ENCODE measurements around the gene IQCC. TPM values are rescaled to one million over a fixed set of nuclear protein-coding genes. Genes with fewer than 3 reads are reported as not detected.

Gene IQCC
- total RNA-seq, 2 experiments from 2014 or later, result 4.2 to 4.4 TPM

- Mint-ChIP-seq H3K27me3 (no peaks in the 10 kb centered on the region), H3K27ac (peak overlapping the region; percentile 59), H3K4me1 (ENCODE audit: low read depth) (peaks cover 18% of the 10 kb centered on the region), H3K36me3 (ENCODE audit: low read depth) (peaks cover under 1% of the 10 kb centered on the region), H3K4me3 (peak overlapping the region; percentile 80), H3K9me3 (no peaks in the 10 kb centered on the region)
- CTCF ChIA-PET, result interaction anchor here (0.9 to 4.3 kb wide), 14 partner anchors 10 to 160 kb away, joined by 3 to 56 read pairs (median 6); partner anchors contain the start of genes FAM167B, HDAC1, IQCC and LCK
- POLR2A ChIA-PET, result interaction anchor here (0.7 to 5.4 kb wide), 16 partner anchors 10 to 76 kb away, joined by 3 to 84 read pairs (median 4); partner anchors contain the start of genes HDAC1, IQCC and LCK
- intact Hi-C loops (cut with micrococcal nuclease), result no loop called here
- ATAC-seq (peak; percentile 70), DNase-seq (peak; percentile 66)
- TF ChIP-seq, protein P1, sequence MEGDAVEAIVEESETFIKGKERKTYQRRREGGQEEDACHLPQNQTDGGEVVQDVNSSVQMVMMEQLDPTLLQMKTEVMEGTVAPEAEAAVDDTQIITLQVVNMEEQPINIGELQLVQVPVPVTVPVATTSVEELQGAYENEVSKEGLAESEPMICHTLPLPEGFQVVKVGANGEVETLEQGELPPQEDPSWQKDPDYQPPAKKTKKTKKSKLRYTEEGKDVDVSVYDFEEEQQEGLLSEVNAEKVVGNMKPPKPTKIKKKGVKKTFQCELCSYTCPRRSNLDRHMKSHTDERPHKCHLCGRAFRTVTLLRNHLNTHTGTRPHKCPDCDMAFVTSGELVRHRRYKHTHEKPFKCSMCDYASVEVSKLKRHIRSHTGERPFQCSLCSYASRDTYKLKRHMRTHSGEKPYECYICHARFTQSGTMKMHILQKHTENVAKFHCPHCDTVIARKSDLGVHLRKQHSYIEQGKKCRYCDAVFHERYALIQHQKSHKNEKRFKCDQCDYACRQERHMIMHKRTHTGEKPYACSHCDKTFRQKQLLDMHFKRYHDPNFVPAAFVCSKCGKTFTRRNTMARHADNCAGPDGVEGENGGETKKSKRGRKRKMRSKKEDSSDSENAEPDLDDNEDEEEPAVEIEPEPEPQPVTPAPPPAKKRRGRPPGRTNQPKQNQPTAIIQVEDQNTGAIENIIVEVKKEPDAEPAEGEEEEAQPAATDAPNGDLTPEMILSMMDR (IDR thresholded peaks at IDR 0.05), result no peak
These were observed 35.7 kb downstream of the IQCC start for GRCh38 chr1:32241001-32241763.

- Mint-ChIP-seq H3K4me1 (ENCODE audit: low read depth) (peaks cover 27% of the 10 kb centered on the region), H3K36me3 (ENCODE audit: low read depth) (no peaks in the 10 kb centered on the region), H3K9me3 (no peaks in the 10 kb centered on the region), H3K4me3 (no peak overlapping the region), H3K27me3 (no peaks in the 10 kb centered on the region), H3K27ac (peak overlapping the region; percentile 46)
- ChIA-PET CTCF (interaction anchor here (0.8 to 4.3 kb wide), 5 partner anchors 8 to 27 kb away, joined by 3 to 28 read pairs (median 4); partner anchors contain the start of gene LCK), POLR2A (interaction anchor here (0.8 to 5.4 kb wide), 5 partner anchors 9 to 61 kb away, joined by 3 to 84 read pairs (median 4); partner anchors contain the start of gene LCK)
- no peak for ATAC-seq
- intact Hi-C loops (cut with micrococcal nuclease), result no loop called here
- TF ChIP-seq, protein P1 (IDR thresholded peaks at IDR 0.05), result no peak
- no peak for DNase-seq
These were observed 36.9 kb downstream of the IQCC start for GRCh38 chr1:32242341-32242851.

- H3K9me3 Mint-ChIP-seq, result no peaks in the 10 kb centered on the region
- POLR2A ChIA-PET, result interaction anchor here (0.9 to 1.0 kb wide), 2 partner anchors 9 to 50 kb away, joined by 3 to 4 read pairs; no protein-coding TSS in a partner anchor
These were observed 41.4 kb downstream of the IQCC start, which contains the start of gene FAM167B for GRCh38 chr1:32246888-32247273. Gene FAM167B (plus strand): TSS chr1:32247222. CDS start chr1:32247422, 200 bp downstream.

GRCh38 chr1:32247452-32247851 lies 42.0 kb downstream of the IQCC start:
- peaks cover 16% of the 10 kb centered on the region for H3K36me3 Mint-ChIP-seq (ENCODE audit: low read depth)

More at GRCh38 chr1:32246888-32247273, 41.4 kb downstream of the IQCC start, which contains the start of gene FAM167B:
- H3K27me3 Mint-ChIP-seq, result no peaks in the 10 kb centered on the region
- H3K4me1 Mint-ChIP-seq (ENCODE audit: low read depth), result peaks cover 46% of the 10 kb centered on the region
- TF ChIP-seq, protein P1 (IDR thresholded peaks at IDR 0.05), result no peak
- intact Hi-C loops (cut with micrococcal nuclease), result no loop called here
- ATAC-seq (no peak), DNase-seq (no peak)
- peaks cover 10% of the 10 kb centered on the region for H3K36me3 Mint-ChIP-seq (ENCODE audit: low read depth)
- H3K4me3 Mint-ChIP-seq, result peak within 1 kb of the TSS; percentile 50
- CTCF ChIA-PET, result interaction anchor here (1.0 to 7.4 kb wide), 10 partner anchors 7 to 135 kb away, joined by 3 to 56 read pairs (median 6); partner anchors contain the start of genes CCDC28B and HDAC1
- peak within 1 kb of the TSS; percentile 95 for H3K27ac Mint-ChIP-seq

More at GRCh38 chr1:32247452-32247851, 42.0 kb downstream of the IQCC start:
- Mint-ChIP-seq H3K9me3 (no peaks in the 10 kb centered on the region), H3K4me1 (ENCODE audit: low read depth) (peaks cover 43% of the 10 kb centered on the region), H3K27ac (peak overlapping the region; percentile 95), H3K4me3 (peak overlapping the region; percentile 50), H3K27me3 (no peaks in the 10 kb centered on the region)
- POLR2A ChIA-PET, result interaction anchor here (0.7 to 9.1 kb wide), 8 partner anchors 13 to 112 kb away, joined by 3 to 93 read pairs (median 6); partner anchors contain the start of gene MARCKSL1
- ATAC-seq (no peak), DNase-seq (no peak)
- TF ChIP-seq, protein P1 (IDR thresholded peaks at IDR 0.05), result no peak
- intact Hi-C loops (cut with micrococcal nuclease), result no loop called here
- CTCF ChIA-PET, result interaction anchor here (1.1 to 7.4 kb wide), 22 partner anchors 8 to 164 kb away, joined by 3 to 56 read pairs (median 6); partner anchors contain the start of genes CCDC28B, HDAC1 and IQCC
